Measurements from ENCODE around the gene CHST15. TPM values are rescaled to one million over a fixed set of nuclear protein-coding genes. Genes with fewer than 3 reads are reported as not detected.

CHST15 gene
- total RNA-seq, 1 donor from 2014 or later: 27.0 TPM

GRCh38 chr10:123986736-123987135, 106.7 kb downstream of the CHST15 start:
- Histone ChIP-seq H3K27me3 (no peaks in the 10 kb centered on the region), H3K27ac (no peak overlapping the region), H3K9me3 (no peaks in the 10 kb centered on the region), H3K36me3 (no peaks in the 10 kb centered on the region), H3K4me1 (no peaks in the 10 kb centered on the region), H3K4me3 (no peak overlapping the region)
- TF ChIP-seq POLR2AphosphoS5 (IDR thresholded peaks at IDR 0.05; ENCODE audit: insufficient read depth in 1 of 2, low read depth in 1 of 2) (no peak), CTCF (IDR thresholded peaks at IDR 0.05) (no peak), POLR2A (IDR thresholded peaks at IDR 0.05) (no peak)
- no peak for DNase-seq (ENCODE audit: extremely low spot score in 2 of 2)
- intact Hi-C loops (cut with DNase I): no loop called here

- intact Hi-C loops (cut with DNase I): no loop called here
- Histone ChIP-seq H3K4me3 (no peak overlapping the region), H3K27ac (no peak overlapping the region), H3K36me3 (no peaks in the 10 kb centered on the region), H3K4me1 (no peaks in the 10 kb centered on the region), H3K27me3 (no peaks in the 10 kb centered on the region), H3K9me3 (no peaks in the 10 kb centered on the region)
- TF ChIP-seq POLR2AphosphoS5 (IDR thresholded peaks at IDR 0.05; ENCODE audit: insufficient read depth in 1 of 2, low read depth in 1 of 2) (no peak), CTCF (IDR thresholded peaks at IDR 0.05) (no peak), POLR2A (IDR thresholded peaks at IDR 0.05) (no peak)
- DNase-seq (ENCODE audit: extremely low spot score in 2 of 2): no peak
Observed at GRCh38 chr10:123974406-123974805, 119.0 kb downstream of the CHST15 start.

- no peaks in the 10 kb centered on the region for H3K36me3 ChIP-seq
- H3K9me3 ChIP-seq: no peaks in the 10 kb centered on the region
- no peaks in the 10 kb centered on the region for H3K27me3 ChIP-seq
- peak overlapping the region in 1 of 2 donors; percentile 22 for H3K4me3 ChIP-seq
- TF ChIP-seq POLR2AphosphoS5 (IDR thresholded peaks at IDR 0.05; ENCODE audit: insufficient read depth in 1 of 2, low read depth in 1 of 2): no peak
- no peak for TF ChIP-seq POLR2A (IDR thresholded peaks at IDR 0.05)
- no peak for TF ChIP-seq CTCF (IDR thresholded peaks at IDR 0.05)
- intact Hi-C loops (cut with DNase I): no loop called here
- DNase-seq (ENCODE audit: extremely low spot score in 2 of 2): no peak
- peaks cover 2% of the 10 kb centered on the region for H3K4me1 ChIP-seq
- no peak overlapping the region for H3K27ac ChIP-seq
Observed at GRCh38 chr10:123972481-123973401, 120.7 kb downstream of the CHST15 start.

- intact Hi-C loops (cut with DNase I): no loop called here
- no peak for DNase-seq (ENCODE audit: extremely low spot score in 2 of 2)
- Histone ChIP-seq H3K36me3 (no peaks in the 10 kb centered on the region), H3K9me3 (no peaks in the 10 kb centered on the region), H3K4me1 (peaks cover 8% of the 10 kb centered on the region), H3K4me3 (no peak overlapping the region), H3K27me3 (no peaks in the 10 kb centered on the region), H3K27ac (no peak overlapping the region)
- TF ChIP-seq CTCF (IDR thresholded peaks at IDR 0.05): no peak
- TF ChIP-seq POLR2AphosphoS5 (IDR thresholded peaks at IDR 0.05; ENCODE audit: insufficient read depth in 1 of 2, low read depth in 1 of 2): no peak
- TF ChIP-seq POLR2A (IDR thresholded peaks at IDR 0.05): no peak
Observed at GRCh38 chr10:123970927-123971286, 122.5 kb downstream of the CHST15 start.

Measured in vagina (tissue), 2 donors.